Right atrium auricular region (tissue), 2 donors: Measurements from ENCODE around the gene HOXA3. TPM values are rescaled to one million over a fixed set of nuclear protein-coding genes. Genes with fewer than 3 reads are reported as not detected.

Experiments used
- DNase-seq: peaks from one replicate; pipeline ENCODE4 v3.0.0-alpha.2; 2019; ENCODE audit warnings: low spot score
- H3K27ac ChIP-seq, 2 donors: fragments of 200-600 bp; sonication (generic); 1 replicate in 1 of 2; 2 replicates in 1 of 2; pipeline ENCODE4 v1.5.1; 2016 to 2019
- H3K27me3 ChIP-seq, 2 donors: fragments of 200-600 bp; sonication (generic); one replicate each; pipeline versions ENCODE4 v1.5.1 to v1.6.0; 2017 to 2019
- H3K36me3 ChIP-seq: fragments of 200-600 bp; sonication (generic); one replicate; pipeline ENCODE4 v1.5.1; 2016
- H3K4me1 ChIP-seq, 2 donors: fragments of 200-600 bp; sonication (generic); one replicate each; pipeline versions ENCODE4 v1.5.1 to v1.6.0; 2017 to 2019
- H3K4me3 ChIP-seq, 2 donors: fragments of 200-600 bp; sonication (generic); 1 replicate in 1 of 2; 2 replicates in 1 of 2; pipeline ENCODE4 v1.5.1; 2017 to 2019; ENCODE audit warnings: mild to moderate bottlenecking in 1 of 2, moderate library complexity in 1 of 2
- H3K9me3 ChIP-seq, 2 donors: fragments of 200-600 bp; sonication (generic); one replicate each; pipeline ENCODE4 v1.5.1; 2019
- total RNA-seq, 2 donors: library from RNA; depleted of rRNA; stranded (reverse); fragments of >200 nt; gene quantifications; one replicate each; pipeline ENCODE4 v1.1.0, GENCODE V29; 2016
- TF ChIP-seq, protein P1 (sequence below), 2 donors: fragments of 200-600 bp; sonication (generic); IDR thresholded peaks; one replicate each; pipeline ENCODE4 v1.5.1; 2019; ENCODE audit warnings: antibody characterized with exemption in 2 of 2

The HOXA3 gene
- total RNA-seq, 2 donors from 2014 or later: 0.28 to 0.30 TPM

- Histone ChIP-seq H3K4me1 (peaks cover 0 to 38% of the 10 kb centered on the region in 2 donors), H3K9me3 (no peaks in the 10 kb centered on the region), H3K27me3 (peaks cover 61 to 84% of the 10 kb centered on the region in 2 donors), H3K36me3 (no peaks in the 10 kb centered on the region), H3K4me3 (no peak overlapping the region), H3K27ac (no peak overlapping the region)
- TF ChIP-seq, protein P1, sequence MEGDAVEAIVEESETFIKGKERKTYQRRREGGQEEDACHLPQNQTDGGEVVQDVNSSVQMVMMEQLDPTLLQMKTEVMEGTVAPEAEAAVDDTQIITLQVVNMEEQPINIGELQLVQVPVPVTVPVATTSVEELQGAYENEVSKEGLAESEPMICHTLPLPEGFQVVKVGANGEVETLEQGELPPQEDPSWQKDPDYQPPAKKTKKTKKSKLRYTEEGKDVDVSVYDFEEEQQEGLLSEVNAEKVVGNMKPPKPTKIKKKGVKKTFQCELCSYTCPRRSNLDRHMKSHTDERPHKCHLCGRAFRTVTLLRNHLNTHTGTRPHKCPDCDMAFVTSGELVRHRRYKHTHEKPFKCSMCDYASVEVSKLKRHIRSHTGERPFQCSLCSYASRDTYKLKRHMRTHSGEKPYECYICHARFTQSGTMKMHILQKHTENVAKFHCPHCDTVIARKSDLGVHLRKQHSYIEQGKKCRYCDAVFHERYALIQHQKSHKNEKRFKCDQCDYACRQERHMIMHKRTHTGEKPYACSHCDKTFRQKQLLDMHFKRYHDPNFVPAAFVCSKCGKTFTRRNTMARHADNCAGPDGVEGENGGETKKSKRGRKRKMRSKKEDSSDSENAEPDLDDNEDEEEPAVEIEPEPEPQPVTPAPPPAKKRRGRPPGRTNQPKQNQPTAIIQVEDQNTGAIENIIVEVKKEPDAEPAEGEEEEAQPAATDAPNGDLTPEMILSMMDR (IDR thresholded peaks at IDR 0.05): no peak
- no peak for DNase-seq
These were observed 28.3 kb upstream of the HOXA3 start for GRCh38 chr7:27180431-27181420.

DNA sequence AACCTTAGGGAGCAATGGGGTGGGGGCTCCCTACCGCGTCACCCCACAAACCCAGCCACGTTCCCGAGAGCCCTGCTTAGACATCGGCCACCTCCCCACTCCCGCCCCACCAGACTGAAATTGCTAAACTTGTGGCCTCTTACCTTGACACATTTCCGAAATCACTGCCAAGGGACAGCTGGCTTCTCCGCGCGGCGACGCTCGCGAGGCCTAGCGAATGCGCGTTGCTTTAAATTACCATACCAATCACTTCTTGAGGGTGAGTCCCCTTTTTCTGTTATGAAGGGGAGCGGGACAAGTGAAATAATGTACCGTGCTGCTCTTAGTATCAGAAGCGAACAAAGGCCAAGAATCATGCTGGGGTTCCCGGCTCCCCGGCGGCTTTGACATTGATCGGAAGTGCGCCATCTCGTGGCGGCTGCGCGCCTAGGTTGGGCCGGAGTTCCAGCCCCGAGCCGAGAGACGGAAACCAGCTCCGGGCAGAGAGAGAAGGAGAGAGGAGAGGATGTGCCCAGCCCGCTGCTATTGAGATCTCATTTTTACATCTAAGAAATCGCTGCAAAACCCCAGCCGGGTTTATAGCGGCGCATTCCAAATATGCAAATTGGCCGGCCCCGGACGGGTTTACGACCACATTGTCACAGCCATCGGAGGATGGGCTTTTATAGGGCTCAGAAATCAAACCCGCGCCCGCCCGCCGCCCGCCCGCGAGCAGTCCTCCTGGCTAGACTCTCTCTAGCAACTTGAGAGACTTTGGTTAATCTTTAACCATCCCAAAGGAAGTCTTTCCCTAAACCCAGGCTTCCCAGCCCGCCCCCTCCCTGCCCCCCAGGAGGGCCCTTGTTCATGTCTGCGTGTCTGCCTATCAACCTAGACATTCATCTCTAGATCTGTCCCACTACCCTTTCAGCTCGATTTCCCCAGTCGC, 27.4 kb upstream of the HOXA3 start:
- H3K4me1 ChIP-seq: peaks cover 0 to 29% of the 10 kb centered on the region in 2 donors
- DNase-seq: no peak
- peaks cover 55 to 83% of the 10 kb centered on the region in 2 donors for H3K27me3 ChIP-seq
- TF ChIP-seq, protein P1 (IDR thresholded peaks at IDR 0.05): peak; percentile 65 to 73
- H3K27ac ChIP-seq: no peak overlapping the region
- H3K9me3 ChIP-seq: no peaks in the 10 kb centered on the region
- no peaks in the 10 kb centered on the region for H3K36me3 ChIP-seq
- H3K4me3 ChIP-seq: no peak overlapping the region

DNA sequence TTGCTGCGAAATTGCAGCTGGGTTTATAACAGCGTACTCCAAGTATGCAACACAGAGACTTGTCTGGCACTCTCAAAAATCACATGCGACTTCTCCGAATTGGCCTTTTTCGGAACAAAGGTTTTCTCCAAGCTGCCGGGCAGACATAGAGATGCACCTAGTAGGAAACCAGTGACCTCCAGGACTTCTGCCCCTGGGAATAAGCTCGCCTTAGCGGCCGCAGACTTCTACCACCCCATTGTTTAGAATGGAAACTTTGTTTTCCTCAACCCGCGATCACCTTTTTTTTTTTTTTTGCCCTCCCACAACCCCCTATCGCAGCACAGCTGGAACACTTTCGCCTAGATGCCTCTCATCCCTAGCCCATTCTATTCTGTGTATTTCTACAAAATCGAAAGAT, 26.6 kb upstream of the HOXA3 start:
- peaks cover 57 to 83% of the 10 kb centered on the region in 2 donors for H3K27me3 ChIP-seq
- no peaks in the 10 kb centered on the region for H3K9me3 ChIP-seq
- no peak for DNase-seq
- TF ChIP-seq, protein P1 (IDR thresholded peaks at IDR 0.05): no peak
- H3K36me3 ChIP-seq: no peaks in the 10 kb centered on the region
- peaks cover 0 to 29% of the 10 kb centered on the region in 2 donors for H3K4me1 ChIP-seq
- no peak overlapping the region for H3K4me3 ChIP-seq
- no peak overlapping the region for H3K27ac ChIP-seq

GRCh38 chr7:27178366-27178765, 26.0 kb upstream of the HOXA3 start:
- Histone ChIP-seq H3K9me3 (no peaks in the 10 kb centered on the region), H3K36me3 (no peaks in the 10 kb centered on the region), H3K27me3 (peaks cover 55 to 82% of the 10 kb centered on the region in 2 donors), H3K4me1 (peaks cover 0 to 29% of the 10 kb centered on the region in 2 donors), H3K4me3 (no peak overlapping the region), H3K27ac (no peak overlapping the region)
- DNase-seq: no peak
- TF ChIP-seq, protein P1 (IDR thresholded peaks at IDR 0.05): no peak

DNA sequence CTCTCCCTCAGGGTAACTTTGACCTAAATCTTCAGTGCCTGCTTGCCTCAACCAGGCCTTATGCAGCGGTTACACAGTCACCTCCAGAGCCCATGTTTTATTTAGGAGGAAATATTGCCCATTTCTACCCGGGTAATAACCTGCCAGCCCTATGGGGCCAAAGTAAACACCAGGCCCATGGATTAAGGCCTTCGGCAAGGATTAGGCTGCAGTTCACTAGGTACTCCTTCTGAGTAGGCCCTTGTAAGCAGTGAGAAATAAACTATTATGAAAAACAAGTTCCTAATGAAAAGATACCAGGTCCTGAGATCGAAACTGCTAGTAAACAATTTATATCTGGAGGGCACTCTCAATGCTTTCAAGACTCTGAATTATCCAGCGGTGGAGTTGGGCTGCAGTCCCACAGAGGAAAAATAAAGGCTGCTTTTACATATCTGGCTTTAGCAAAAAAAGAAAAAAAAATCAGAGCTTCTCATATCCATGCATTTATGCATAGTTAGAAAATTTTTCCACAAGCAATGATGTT, 25.5 kb upstream of the HOXA3 start:
- DNase-seq: no peak
- Histone ChIP-seq H3K36me3 (no peaks in the 10 kb centered on the region), H3K4me1 (peaks cover 0 to 29% of the 10 kb centered on the region in 2 donors), H3K9me3 (no peaks in the 10 kb centered on the region), H3K27ac (no peak overlapping the region), H3K4me3 (no peak overlapping the region), H3K27me3 (peaks cover 53 to 82% of the 10 kb centered on the region in 2 donors)
- TF ChIP-seq, protein P1 (IDR thresholded peaks at IDR 0.05): no peak
